ENCODE results near the gene ANKRD13C.

ANKRD13C gene

GRCh38 chr1:70314706-70315304, 39.7 kb downstream of the ANKRD13C start:
- no peak for DNase-seq (ENCODE audit: extremely low spot score, insufficient read length, low read depth)
- no peak for FAIRE-seq

DNA sequence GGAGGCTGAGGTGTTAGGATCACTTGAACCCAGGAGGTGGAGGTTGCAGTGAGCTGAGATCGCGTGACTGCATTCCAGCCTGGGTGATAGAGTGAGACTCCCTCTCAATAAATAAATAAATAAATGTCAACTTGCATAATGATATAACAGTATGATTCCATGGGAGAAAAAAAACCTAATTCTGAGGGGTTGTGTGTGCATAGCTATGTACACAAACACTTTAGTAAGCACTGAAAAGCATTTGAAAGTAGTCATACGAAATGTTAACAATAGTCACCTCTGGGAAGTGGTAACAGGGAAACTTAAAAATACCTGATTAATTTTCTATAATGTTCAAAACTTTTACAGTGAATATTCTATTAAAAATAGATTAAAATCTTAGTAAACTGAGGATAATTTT, 43.2 kb downstream of the ANKRD13C start:
- no peak for FAIRE-seq
- no peak for DNase-seq (ENCODE audit: extremely low spot score, insufficient read length, low read depth)

- DNase-seq (ENCODE audit: extremely low spot score, insufficient read length, low read depth): no peak
- no peak for FAIRE-seq
Measured at GRCh38 chr1:70299472-70299871, 55.0 kb downstream of the ANKRD13C start.

GRCh38 chr1:70295749-70296148, 58.8 kb downstream of the ANKRD13C start:
- no peak for FAIRE-seq
- no peak for DNase-seq (ENCODE audit: extremely low spot score, insufficient read length, low read depth)

DNA sequence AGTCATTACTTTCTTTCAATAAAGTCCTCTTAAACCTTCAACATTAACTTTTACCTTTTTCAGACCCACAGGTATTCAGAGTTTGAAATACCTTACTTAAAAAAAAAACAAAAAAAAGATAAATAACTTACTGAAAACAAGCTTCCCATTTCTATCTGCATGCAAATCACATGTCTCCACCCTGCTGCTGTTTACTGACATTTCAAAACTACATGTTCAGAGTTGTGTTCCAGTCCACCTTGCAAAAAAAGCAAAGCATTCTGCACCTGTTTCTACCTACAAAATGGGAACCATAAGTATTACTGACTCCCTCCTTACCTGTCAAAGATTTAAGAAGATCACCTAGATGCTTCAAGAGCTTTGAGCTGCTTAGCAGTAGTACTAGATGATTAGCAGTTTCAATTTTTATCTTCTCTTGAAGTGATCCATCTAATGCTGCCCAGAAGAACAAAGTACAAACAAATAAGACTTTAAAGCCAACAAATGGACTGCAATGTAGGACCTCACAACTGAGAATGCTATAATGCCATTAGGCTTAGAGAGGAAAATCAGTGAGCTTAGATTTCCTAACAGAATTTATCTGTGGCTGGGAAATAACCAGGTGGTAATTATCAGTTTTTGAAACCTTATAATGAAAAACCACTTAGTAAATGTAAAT, 61.2 kb downstream of the ANKRD13C start:
- FAIRE-seq (no peak), DNase-seq (ENCODE audit: extremely low spot score, insufficient read length, low read depth) (no peak)

- FAIRE-seq: no peak
- DNase-seq (ENCODE audit: extremely low spot score, insufficient read length, low read depth): no peak
Measured at GRCh38 chr1:70290218-70290617, 64.3 kb downstream of the ANKRD13C start.

DNA sequence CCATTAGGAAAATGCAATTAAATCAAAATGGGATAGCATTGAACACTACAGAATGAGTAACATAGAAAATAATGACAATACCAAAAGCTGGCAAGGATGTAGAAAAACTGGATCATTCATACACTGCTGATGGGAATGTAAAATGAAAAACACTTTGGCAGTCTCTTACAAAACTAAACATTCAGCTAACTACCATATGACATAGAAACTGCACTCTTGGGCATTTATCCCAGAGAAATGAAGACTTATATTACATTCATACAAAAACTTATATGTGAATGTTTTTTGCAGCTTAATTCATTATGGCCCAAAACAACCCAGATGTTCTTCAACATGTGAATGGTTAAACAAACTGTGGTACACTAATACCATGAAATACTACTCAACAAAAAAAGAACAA, 66.4 kb downstream of the ANKRD13C start:
- FAIRE-seq: no peak
- DNase-seq (ENCODE audit: extremely low spot score, insufficient read length, low read depth): no peak

GRCh38 chr1:70286453-70286852, 68.1 kb downstream of the ANKRD13C start:
- FAIRE-seq (no peak), DNase-seq (ENCODE audit: extremely low spot score, insufficient read length, low read depth) (no peak)

DNA sequence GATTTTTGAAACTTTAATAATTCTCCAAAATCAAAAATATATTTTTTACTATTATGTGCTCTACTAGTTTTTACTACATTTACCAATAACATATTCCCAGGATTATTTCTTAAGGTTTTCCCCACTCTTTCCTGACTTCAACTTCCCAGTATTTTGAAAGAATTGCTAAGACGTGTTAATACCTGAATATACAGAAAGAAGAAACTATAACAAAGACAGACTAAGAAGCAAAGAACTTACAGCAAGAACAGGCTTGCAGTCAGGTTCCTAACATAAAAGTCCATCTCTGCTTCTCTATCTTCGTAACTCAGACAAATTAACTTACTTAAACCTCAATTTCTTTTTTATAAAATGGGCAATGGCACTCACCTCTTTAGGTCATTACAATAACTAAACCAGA, 70.2 kb downstream of the ANKRD13C start:
- FAIRE-seq: peak; percentile 26
- DNase-seq (ENCODE audit: extremely low spot score, insufficient read length, low read depth): no peak

DNA sequence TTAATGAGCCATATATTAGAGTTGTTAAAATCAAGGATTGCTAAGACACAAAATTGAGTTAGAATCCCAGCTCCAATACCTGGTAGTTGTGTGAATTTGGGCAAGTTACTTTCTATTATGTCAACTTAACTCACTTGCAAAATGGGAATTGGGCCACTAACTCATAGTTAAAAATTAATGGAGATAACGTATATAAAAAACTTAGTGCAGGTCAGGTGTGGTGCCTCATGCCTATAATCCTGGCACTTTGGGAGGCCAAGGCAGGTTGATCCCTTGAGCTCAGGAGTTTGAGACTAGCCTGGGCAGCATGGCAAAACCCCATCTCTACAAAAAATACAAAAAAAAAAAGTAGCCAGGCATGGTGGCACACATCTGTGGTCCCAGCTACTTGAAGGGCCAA, 75.8 kb downstream of the ANKRD13C start:
- DNase-seq (ENCODE audit: extremely low spot score, insufficient read length, low read depth): no peak
- FAIRE-seq: no peak

DNA sequence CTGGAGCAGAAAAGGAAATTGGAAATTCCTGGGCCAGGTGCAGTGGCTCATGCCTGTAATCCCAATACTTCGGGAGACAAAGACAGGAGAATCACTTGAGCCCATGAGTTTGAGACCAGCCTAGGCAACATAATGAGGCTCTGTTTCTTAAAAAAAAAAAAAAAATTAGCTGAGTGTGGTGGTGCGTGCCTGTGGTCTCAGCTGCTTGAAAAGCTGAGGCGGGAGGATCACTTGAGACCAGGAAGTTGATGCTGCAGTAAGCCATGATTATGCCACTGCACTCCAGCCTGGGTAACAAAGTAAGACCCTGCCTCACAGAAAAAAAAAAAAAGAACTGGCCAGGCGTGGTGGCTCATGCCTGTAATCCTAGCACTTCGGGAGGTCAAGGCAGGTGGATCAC, 76.6 kb downstream of the ANKRD13C start:
- no peak for FAIRE-seq
- DNase-seq (ENCODE audit: extremely low spot score, insufficient read length, low read depth): no peak

DNA sequence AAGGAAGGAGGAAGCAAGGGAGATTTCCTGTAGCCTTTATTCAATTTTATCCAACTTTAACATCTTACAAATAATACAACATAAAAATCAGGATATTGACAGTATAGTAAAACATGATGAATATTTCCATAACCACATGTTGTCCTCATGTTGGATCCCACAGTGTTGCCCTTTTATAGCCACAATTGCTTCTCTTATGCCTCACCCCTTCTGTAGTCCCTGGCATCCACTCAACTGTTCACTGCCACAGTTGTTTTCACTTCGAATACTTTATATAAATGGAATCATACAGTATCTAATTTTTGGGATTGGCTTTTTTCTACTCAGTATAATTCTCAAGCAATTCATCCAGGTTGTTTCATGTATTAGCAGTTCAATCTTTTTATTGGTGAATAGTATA, 88.6 kb downstream of the ANKRD13C start:
- FAIRE-seq (no peak), DNase-seq (ENCODE audit: extremely low spot score, insufficient read length, low read depth) (no peak)

DNA sequence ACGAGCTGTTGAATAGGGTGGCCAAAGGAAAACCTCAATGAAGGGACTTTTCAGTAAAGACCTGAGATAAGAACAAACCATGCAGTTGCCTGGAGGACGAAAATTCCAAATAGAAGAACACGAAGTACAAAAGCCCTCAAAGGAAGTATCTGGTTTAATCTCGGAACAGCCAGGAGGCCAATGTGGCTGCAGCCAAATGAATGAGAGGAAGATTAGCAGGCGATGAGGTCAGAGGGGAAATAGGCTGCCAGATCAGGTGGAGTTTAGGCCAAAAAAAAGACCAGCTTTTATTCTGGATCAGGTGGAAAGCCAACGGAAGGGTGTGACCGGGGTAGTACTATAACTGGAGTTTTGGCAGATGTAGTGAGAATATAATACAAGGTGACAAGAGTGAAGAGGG, 89.7 kb downstream of the ANKRD13C start:
- FAIRE-seq (no peak), DNase-seq (ENCODE audit: extremely low spot score, insufficient read length, low read depth) (no peak)

DNA sequence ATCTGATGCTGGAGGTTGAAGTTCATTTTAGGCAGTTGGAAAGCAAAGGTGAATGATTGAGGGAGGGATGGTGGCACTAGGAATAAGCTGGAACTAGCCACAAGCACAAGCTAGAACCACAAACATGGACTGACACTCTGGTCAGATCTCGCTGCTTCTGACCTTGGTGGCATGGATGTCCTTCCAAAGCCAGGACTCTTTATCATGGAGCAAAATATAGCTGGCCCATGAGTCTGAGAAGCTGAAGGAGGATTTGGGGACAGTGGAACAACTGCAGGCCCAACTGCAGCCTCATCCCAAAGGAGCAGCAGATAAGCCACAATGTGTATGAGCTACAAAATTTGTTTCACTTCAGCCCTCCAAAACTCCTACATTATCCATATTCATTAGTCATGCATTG, 97.9 kb downstream of the ANKRD13C start:
- DNase-seq (ENCODE audit: extremely low spot score, insufficient read length, low read depth) (no peak), FAIRE-seq (no peak)

DNA sequence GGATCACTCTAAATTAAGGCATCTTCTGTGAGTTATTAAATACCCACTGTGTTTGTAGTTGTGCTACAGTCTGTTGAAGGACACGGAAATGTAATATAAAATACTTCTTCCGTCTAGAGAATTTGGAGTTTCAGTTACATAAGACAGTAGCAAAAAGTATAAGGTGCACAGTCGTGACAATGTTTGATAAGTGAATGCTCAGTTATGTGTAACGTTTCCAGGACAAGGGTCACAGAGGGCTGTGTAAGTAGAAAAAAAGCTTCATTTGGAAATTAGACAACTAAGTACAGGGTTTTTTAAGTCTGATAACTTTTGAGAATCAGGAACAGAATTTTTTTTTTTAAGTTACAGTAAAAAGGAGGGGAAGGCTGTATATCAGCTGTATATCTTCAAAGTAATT, 105.8 kb downstream of the ANKRD13C start:
- no peak for DNase-seq (ENCODE audit: extremely low spot score, insufficient read length, low read depth)
- FAIRE-seq: no peak

DNA sequence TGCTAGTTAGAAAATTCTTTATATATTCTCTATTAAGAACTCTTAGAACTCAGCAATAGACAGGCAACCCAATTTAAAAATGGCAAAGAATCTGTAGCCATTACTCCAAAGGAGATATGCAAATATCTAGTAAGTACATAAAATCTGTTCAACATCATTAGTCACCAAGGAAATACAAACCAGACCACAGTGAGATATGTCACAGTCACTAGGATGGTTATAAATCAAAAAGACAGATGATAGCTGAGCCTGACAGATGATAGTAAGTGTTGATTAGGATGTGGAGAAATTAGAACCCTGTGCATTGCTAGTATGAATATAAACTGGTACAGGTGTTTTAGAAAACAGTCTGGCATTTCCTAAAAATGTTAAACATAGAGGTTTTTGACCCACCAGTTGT, 106.8 kb downstream of the ANKRD13C start:
- FAIRE-seq (no peak), DNase-seq (ENCODE audit: extremely low spot score, insufficient read length, low read depth) (no peak)

- FAIRE-seq: no peak
- DNase-seq (ENCODE audit: extremely low spot score, insufficient read length, low read depth): no peak
Measured at GRCh38 chr1:70247122-70247521, 107.4 kb downstream of the ANKRD13C start.

DNA sequence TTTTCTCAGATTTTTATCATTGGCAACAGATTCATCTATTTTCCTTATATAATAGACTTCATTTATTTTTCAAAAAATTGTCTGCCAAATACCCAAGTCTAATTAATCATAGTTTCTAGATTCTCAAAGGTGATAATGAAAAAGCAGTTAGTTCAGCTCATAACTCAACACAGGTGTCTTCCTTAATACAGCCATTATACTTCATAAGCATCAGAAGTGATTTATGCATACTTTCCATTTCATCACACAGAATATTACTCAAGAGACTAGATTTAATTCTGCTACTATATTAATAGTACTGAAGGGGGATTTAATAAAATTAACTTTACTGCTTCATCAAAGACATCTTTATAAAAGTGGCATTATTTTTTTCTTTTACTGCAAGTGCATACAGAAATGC, 114.6 kb downstream of the ANKRD13C start:
- no peak for FAIRE-seq
- DNase-seq (ENCODE audit: extremely low spot score, insufficient read length, low read depth): no peak

- FAIRE-seq (no peak), DNase-seq (ENCODE audit: extremely low spot score, insufficient read length, low read depth) (no peak)
Measured at GRCh38 chr1:70234733-70235132, 119.8 kb downstream of the ANKRD13C start.

DNA sequence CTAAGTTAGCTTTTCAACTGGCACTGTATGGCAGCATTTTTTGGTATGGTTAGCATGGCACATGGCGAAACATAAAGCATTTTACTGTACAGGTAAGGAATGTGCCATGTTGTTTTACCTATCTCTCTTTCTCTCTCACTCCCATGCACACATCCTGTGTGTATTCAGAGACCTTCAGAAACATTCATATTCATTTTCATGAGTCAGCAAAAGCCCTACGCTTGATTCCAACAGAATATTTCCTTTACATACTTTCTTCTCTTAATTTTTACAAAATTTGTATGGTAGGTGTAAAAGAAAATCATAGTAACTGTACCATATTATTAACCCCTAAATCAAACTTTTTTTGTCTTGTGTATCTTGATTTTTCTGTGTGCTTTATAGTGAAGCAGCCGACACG, 123.0 kb downstream of the ANKRD13C start:
- FAIRE-seq (no peak), DNase-seq (ENCODE audit: extremely low spot score, insufficient read length, low read depth) (no peak)

DNA sequence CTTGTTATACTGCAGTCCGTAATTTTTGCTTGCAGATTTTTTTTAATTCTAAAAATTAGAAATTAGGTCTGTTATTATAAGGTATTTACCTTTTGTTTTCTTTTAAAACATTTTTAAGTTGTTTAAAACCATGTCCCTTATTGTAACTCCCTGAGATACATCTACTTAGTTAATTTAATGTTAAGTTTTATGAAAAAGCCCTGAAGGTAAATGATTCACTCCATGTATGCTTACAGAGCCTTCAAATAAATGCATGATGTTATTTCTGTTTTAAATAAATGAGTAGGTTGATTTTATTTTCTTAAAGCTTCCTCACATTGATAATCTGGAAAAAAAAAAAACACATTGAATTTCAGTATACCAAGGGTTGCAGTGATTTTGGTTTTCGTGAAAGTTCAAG, 125.9 kb downstream of the ANKRD13C start:
- DNase-seq (ENCODE audit: extremely low spot score, insufficient read length, low read depth): no peak
- FAIRE-seq: no peak

DNA sequence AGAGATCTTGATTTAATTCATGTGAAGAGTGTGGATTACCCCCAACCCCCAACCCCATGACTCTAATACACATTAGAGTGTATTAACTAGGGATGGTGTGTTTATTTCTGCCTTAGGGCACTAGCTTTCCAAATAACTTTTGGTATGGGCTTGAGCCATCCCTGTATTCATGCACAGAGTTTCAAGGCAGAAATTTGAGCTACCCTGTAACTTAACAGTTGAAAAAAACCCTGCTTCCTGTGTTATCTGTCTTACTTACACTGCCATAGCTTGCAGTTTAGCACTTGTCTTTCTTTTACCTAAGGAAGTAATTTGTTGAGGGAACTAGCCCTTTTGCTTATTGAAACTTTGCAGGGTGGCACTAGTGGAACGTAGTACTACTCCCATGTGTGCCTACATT, 127.1 kb downstream of the ANKRD13C start:
- DNase-seq (ENCODE audit: extremely low spot score, insufficient read length, low read depth) (no peak), FAIRE-seq (no peak)
